ENCODE data around the gene EBP.
"Not testable (repeated sequence)": the region's sequence is repeated elsewhere in the genome, so short reads cannot be mapped to it uniquely, and the experiment has no call there.

Gene EBP

GRCh38 chrX:48496660-48497059 is 24.9 kb upstream of the EBP start:
- DNase-seq, result no peak

GRCh38 chrX:48497871-48498270 is 23.7 kb upstream of the EBP start:
- no peak for DNase-seq

- DNase-seq, result peak; percentile 42
These were observed 23.2 kb upstream of the EBP start for GRCh38 chrX:48498374-48498809.

GRCh38 chrX:48504261-48504660 is 17.3 kb upstream of the EBP start:
- no peak for DNase-seq

DNA sequence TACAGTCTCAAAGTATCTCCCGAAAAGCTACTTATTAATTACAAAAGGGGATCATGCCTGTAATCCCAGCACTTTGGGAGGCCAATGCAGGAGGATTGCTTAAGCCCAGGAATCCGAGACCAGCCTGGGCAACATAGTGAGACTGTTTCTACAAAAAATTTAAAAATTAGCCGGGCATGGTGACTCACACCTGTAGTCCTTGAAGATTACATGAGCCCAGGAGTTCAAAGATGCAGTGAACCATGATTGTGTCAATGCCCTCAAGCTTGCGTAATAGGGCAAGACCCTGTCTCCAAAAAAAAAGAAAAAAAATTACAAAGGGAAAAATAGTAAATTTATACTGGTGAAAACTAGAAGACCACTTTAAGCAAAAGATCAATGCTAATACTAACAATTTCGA is 16.1 kb upstream of the EBP start:
- DNase-seq, result no peak

DNA sequence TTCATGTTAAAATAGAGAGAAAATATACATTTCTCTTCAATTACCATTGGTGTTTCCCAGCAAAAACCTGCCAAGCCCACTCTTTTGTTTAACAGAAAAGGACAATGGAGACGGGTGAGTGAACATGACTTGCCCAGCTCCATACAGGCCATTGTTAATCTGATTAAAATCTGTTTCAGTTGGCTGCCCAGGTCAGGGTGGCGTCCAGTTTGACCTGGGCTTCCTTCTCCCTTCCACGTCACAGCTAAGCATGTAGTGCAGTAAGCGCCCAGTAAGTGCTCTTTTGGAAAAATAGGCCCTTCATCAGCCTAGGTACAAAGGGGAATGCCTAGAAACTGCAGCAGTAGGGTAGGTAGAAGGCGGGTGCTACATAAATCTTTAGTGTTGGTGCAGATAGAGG is 14.4 kb upstream of the EBP start:
- DNase-seq, result no peak

DNA sequence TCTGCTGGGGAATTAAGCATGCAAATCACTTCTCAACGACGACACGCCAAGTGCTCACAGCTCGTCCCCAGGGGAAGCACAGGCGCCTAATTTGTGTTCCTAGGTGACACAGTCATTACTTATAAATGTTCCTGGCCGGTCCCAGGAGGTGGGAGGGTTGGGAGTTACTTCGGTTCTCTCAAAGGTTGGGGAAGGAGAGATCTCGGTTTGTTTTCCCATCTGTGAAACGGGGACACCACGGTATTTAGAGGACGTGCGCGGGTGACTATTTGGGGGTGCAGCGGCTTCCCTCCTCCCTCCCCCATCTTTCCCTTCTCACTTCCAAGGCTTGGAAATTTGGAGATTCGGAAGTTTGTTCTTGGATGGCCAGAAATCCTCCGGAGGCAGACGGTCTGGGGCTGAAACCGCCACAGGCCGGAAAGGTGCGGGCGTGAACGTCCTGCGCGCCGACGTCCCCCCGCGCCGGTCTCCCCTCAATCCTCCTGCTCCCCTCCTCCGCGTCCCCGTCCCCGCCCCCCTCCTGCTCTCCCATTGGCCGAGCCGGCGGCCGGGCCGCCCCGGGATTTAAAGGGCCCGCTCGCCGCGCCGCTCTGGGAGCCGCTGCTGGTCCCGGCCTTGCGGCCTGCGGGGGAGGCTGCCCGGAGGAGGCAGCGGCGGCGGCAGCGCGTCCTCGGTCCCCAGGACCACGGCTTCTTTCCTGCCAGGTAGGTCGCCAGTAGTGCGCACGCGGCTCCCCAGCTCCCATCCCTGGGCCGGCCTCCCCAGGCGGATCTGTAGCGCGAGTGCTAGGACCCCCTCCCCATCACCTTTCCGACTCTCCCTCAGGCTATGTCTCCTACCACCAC is 13.0 kb upstream of the EBP start, which contains the start of gene PORCN:
Gene PORCN, plus strand, starts transcription at position 593 of the 845 bp plus-strand sequence. CDS start 829 bp downstream, outside the sequence.
- DNase-seq, result peak; percentile 84

DNA sequence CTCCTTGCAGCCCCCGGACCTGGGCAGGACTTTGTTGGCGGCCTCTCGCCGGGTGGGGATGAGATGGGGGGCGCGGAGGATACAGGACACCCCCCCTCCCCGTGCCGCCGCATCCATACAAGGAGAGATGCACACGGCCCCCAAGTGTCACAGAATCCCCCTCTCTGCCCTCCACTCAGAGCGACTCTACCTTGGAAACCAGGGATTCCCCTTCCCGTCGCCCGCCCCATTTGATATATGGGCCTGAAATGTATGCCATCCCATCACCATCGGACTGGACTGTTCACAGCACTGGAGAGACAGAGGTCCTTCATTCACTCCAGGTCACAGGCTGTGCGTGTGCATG is 12.4 kb upstream of the EBP start:
- no peak for DNase-seq

DNA sequence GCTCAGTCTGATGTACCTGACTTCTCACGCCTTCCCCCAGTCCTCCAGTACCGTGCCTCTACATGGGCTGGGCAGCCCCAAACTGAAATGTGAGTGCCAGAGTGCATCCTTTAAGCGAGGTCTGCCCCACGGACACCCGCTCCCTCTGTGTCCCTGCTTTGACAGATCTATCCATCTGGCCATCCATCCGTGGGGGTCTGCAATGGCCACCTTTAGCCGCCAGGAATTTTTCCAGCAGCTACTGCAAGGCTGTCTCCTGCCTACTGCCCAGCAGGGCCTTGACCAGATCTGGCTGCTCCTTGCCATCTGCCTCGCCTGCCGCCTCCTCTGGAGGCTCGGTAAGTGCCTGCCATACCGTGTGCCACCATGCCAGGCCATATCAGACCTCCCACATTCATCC is 12.0 kb upstream of the EBP start:
- DNase-seq, result no peak

GRCh38 chrX:48511560-48511959 is 10.0 kb upstream of the EBP start:
- no peak for DNase-seq

GRCh38 chrX:48512371-48512935 is 9.2 kb upstream of the EBP start:
- DNase-seq, result no peak

- no peak for DNase-seq
These were observed 7.9 kb upstream of the EBP start for GRCh38 chrX:48513670-48514069.

DNA sequence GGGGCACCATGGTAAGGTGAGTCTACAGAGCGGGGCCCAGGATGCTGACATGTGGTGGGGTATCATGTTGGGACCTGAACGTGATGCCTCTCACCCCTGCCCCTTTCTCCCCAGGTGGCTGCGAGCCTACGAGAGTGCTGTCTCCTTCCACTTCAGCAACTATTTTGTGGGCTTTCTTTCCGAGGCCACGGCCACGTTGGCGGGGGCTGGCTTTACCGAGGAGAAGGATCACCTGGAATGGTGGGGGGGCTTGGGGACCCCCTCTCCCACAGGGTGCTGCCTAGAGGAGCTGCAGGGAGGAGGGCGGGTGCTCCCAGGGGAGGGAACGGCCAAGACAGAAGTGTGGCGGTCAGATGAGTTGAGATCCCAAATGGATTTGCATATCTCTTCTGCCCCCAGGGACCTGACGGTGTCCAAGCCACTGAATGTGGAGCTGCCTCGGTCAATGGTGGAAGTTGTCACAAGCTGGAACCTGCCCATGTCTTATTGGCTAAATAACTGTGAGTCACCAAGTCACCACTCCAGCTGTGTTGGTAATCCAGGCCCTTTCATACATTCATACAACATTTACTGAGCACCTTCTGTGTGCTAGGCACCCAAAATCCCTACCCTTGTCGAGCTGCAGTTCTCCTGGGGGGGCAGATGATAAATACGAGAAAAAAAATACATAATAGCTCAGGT is 7.3 kb upstream of the EBP start:
- DNase-seq, result no peak

GRCh38 chrX:48514868-48515460 is 6.6 kb upstream of the EBP start:
- no peak for DNase-seq

DNA sequence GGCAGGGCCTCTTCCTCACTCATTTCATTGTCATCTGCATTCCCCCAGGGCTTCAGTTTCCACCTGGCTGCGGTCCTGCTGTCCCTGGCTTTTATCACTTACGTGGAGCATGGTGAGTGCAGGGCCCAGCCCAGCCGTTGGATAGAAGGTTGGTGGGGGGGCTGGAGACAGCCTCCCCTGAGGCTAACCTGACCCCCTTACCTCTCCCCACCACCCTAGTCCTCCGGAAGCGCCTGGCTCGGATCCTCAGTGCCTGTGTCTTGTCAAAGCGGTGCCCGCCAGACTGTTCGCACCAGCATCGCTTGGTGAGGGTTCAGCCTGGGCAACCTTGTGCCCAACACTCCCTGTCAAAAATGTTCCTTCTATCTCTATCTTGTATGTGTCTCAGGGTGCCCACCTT is 5.8 kb upstream of the EBP start:
- no peak for DNase-seq

- no peak for DNase-seq
These were observed 5.3 kb upstream of the EBP start for GRCh38 chrX:48516285-48516684.

- no peak for DNase-seq
These were observed 4.6 kb upstream of the EBP start for GRCh38 chrX:48516987-48517386.

GRCh38 chrX:48519481-48519880 is 2.1 kb upstream of the EBP start:
- not testable (repeated sequence) for DNase-seq

DNA sequence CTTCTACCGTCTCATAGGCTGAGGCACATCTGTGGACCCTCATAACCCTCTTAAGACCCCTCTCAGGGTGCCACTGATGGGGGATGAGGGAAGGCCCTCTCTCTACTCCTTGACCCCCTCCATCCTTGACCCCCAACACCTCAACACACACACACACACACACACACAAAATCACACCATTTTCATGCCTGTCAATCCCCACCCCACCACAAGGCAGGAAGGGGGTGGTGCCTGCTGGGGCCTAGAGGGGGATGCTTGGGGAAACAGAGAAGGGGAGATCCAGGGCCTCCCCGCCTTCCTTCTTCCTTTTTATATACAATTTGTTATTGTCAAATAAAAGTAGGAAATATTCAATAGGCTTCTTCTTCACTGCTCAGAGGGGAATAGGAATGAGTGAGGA is 1.2 kb upstream of the EBP start:
- DNase-seq, result no peak

- DNase-seq, result no peak
These were observed 644 bp upstream of the EBP start for GRCh38 chrX:48520976-48521352.

DNA sequence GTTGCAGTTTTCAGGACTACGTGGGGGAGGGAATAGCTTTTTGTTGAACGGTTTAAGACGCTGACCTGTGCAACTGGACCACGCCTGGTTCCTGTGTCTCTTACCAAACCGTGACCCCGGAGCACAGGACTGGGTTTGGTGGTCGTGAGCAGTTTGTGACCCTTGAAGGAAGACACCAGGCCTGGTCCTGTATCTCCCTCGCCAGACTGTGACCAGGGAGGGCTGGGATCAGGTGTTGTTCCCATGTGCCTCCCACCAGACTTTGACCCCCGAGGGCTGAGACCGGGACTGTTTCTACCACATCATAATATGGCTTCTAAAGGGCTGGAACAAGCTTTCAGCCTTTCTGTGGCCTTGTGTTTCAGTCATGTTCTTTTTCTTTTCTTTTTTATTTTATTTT is 683 bp downstream of the EBP start:
- DNase-seq, result no peak

GRCh38 chrX:48523682-48524081 is 2.1 kb downstream of the EBP start:
- no peak for DNase-seq

- not testable (repeated sequence) for DNase-seq
These were observed 4.2 kb downstream of the EBP start for GRCh38 chrX:48525853-48526252.

DNA sequence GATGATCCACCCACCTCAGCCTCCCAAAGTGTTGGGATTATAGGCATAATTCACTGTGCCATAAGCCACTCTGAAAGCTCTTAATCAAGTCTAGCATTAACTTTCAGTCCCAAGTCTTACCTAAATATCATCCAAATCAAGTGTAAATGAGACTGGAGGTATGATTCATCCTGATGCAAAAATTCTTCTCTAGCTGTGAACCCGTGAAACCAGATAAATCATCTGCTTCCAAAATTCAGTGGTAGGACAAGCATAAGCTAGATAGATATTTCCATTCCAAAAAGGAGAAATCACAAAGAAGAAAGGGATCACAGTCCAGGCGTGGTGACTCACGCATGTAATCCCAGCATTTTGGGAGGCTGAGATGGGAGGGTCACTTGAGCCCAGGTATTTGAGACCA is 9.1 kb downstream of the EBP start:
- DNase-seq, result no peak
